T-helper 17 cell (primary cell): ENCODE results near the gene NR5A2. TPM values are rescaled to one million over a fixed set of nuclear protein-coding genes. Genes with fewer than 3 reads are reported as not detected.
A peak's percentile ranks its signal among the peaks of the same experiment; 100 is the strongest.

ENCODE experiments used
- ATAC-seq: fragments of 150-1000 bp; cut with Tn5 transposase; 2 replicates; pipeline ENCODE4 v1.10.0; 2021; ENCODE audit warnings: mild to moderate bottlenecking, moderate library complexity
- DNase-seq, 3 donors: peaks; one replicate each; pipeline versions ENCODE4 v3.0.0 to v3.0.0-alpha.2; 2020 to 2021
- H3K9me3 ChIP-seq: one replicate; pipeline ENCODE4 v1.7.0; 2013; ENCODE audit warnings: low read length, mild to moderate bottlenecking; ENCODE audit not compliant: control insufficient read depth, poor library complexity, severe bottlenecking
- H3K27ac Mint-ChIP-seq: one replicate; pipeline ENCODE4 v1.8.0; 2022; ENCODE audit warnings: mild to moderate bottlenecking, moderate library complexity, mixed read lengths
- H3K27me3 Mint-ChIP-seq: one replicate; pipeline ENCODE4 v1.8.0; 2022; ENCODE audit warnings: mixed read lengths
- H3K36me3 Mint-ChIP-seq: one replicate; pipeline ENCODE4 v1.8.0; 2022; ENCODE audit warnings: low read depth, mixed read lengths
- H3K4me1 Mint-ChIP-seq: one replicate; pipeline ENCODE4 v1.8.0; 2022; ENCODE audit warnings: mild to moderate bottlenecking, mixed read lengths
- H3K4me3 Mint-ChIP-seq: one replicate; pipeline ENCODE4 v1.8.0; 2022; ENCODE audit warnings: mild to moderate bottlenecking, moderate library complexity, mixed read lengths
- total RNA-seq, 4 donors: library from RNA in 2 of 4; stranded (reverse) in 2 of 4; gene quantifications; one replicate each; pipeline ENCODE4 v1.2.3 and lab custom pipeline; 2022 to 2026

Gene NR5A2
- total RNA-seq, 2 donors from 2014 or later, result not detected

DNA sequence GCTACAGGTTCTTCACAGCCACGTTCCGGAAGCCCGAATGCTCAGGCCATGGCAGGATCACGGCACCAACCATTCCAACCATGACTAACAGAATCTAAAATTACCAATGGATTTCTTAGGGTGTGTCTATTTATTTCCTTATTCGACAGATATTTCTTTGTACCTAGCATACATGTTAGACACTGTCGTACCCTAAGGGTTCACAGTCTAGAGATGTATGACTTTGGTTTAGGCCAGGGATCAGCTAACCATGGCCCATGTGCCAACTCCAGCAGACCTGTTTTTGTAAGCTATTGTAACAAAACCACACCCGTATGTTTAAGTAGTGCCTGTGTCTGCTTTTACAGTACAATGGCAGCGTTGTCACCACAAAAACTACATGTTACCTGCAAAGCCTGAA, 167.0 kb downstream of the NR5A2 start:
- ATAC-seq (no peak), DNase-seq (no peak)
- H3K4me1 Mint-ChIP-seq, result no peaks in the 10 kb centered on the region
- H3K27me3 Mint-ChIP-seq, result peaks cover 29% of the 10 kb centered on the region
- no peak overlapping the region for H3K4me3 Mint-ChIP-seq
- no peaks in the 10 kb centered on the region for H3K36me3 Mint-ChIP-seq
- H3K9me3 ChIP-seq, result no peaks in the 10 kb centered on the region
- no peak overlapping the region for H3K27ac Mint-ChIP-seq

DNA sequence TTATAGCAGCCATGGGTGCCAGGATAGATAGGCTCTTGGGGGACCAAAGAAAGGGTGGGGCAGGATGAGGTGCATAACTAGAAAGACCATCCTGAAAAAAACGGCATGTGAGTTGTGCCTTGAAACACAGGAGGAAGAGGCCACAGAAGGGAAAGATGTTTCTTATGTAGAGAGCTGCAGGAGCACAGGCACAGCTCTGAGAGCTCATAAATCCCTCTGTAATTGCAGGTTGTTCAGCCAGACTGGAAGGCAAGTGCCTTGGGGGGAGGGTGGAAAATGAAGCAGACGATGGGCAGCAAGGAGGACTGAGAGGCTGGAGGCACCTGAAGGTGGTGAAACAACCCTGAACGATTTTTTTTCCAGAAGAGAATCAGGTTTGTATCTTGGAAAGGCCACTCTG, 170.7 kb downstream of the NR5A2 start:
- ATAC-seq (no peak), DNase-seq (no peak)
- Mint-ChIP-seq H3K4me1 (no peaks in the 10 kb centered on the region), H3K27ac (no peak overlapping the region), H3K27me3 (peaks cover 37% of the 10 kb centered on the region), H3K36me3 (no peaks in the 10 kb centered on the region), H3K4me3 (no peak overlapping the region)
- no peaks in the 10 kb centered on the region for H3K9me3 ChIP-seq

DNA sequence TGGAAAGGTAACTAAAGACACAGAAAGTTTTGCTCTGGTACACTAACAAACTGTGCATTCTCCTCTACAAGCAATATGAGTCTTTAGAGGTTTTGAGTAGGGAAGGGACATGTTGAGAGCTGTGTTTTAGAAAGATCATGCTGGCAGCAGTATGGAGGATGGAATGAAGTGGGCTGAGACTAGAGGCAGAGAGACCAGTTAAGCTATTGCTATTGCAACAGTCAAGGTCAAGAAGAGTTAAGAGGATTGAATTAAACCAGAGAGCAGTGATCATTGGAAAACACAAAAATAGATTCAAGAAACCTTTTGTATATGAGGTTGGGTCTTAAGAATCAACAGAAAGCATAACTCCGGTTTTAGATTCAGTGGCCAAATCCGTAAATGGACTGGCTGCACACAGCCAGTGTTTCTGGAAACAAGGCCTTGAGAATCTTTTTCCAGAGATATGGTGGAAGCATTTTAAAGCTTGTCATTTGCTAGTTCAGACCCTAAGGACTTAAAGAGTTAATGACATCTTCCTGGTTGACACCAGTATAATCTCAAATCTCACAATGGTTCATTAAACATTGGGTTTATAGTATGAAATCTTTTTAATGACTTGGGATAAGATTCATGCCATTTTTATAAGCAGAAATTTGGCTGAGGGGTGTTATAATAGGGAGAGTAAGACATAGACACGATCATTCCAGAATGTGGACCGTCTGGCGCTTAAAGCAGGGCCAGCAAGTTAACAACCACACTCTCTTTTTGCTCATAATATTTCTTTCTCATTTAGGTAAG, 177.9 kb downstream of the NR5A2 start:
- Mint-ChIP-seq H3K36me3 (no peaks in the 10 kb centered on the region), H3K4me3 (no peak overlapping the region), H3K27ac (no peak overlapping the region), H3K4me1 (peaks cover 4% of the 10 kb centered on the region), H3K27me3 (peaks cover 3% of the 10 kb centered on the region)
- no peak for ATAC-seq
- H3K9me3 ChIP-seq, result no peaks in the 10 kb centered on the region
- DNase-seq, result no peak

DNA sequence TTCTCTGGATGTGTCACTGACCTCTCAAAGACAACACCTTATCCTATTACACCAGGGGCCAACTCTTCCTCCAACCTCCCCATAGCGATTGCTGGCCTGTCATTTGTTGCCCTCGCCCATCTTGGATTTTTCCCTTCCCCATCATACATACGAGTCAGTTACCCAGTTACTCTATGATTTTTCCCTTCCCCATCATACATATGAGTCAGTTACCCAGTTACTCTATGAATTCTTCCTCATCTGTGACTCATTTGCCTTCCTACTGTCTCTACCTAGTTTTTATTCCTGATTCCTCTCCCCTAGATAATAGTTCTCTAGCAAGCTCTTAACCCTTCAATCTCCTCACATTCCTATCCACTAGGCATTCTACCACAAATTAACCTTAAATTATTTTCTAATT, 178.8 kb downstream of the NR5A2 start:
- H3K9me3 ChIP-seq, result no peaks in the 10 kb centered on the region
- H3K27me3 Mint-ChIP-seq, result no peaks in the 10 kb centered on the region

DNA sequence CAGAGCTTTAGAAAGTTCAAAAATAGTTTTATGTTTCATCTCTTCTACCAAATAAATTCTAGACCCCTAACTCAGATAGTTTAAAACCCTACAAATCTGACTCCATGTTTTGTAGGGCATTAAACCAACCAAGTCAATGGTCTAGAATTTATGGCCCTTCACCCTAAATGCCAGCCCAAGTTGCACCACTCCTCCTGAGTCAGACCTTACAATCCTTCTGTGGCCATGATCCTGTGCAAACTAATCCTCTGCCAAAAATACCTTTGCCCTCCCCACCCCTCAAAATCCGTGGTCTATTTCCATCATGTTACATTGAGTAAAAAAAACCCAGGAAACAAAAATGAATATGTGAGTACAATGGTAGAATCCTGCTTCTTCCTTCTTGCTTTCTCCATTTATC, 179.3 kb downstream of the NR5A2 start:
- DNase-seq (no peak), ATAC-seq (no peak)
- H3K4me3 Mint-ChIP-seq, result no peak overlapping the region
- peaks cover 4% of the 10 kb centered on the region for H3K4me1 Mint-ChIP-seq
- no peaks in the 10 kb centered on the region for H3K36me3 Mint-ChIP-seq
- H3K27me3 Mint-ChIP-seq, result no peaks in the 10 kb centered on the region
- no peak overlapping the region for H3K27ac Mint-ChIP-seq
- no peaks in the 10 kb centered on the region for H3K9me3 ChIP-seq

More for the DNA sequence above, 178.8 kb downstream of the NR5A2 start:
- no peak for ATAC-seq
- H3K4me1 Mint-ChIP-seq, result peaks cover 4% of the 10 kb centered on the region
- no peaks in the 10 kb centered on the region for H3K36me3 Mint-ChIP-seq
- no peak for DNase-seq
- no peak overlapping the region for H3K4me3 Mint-ChIP-seq
- no peak overlapping the region for H3K27ac Mint-ChIP-seq

DNA sequence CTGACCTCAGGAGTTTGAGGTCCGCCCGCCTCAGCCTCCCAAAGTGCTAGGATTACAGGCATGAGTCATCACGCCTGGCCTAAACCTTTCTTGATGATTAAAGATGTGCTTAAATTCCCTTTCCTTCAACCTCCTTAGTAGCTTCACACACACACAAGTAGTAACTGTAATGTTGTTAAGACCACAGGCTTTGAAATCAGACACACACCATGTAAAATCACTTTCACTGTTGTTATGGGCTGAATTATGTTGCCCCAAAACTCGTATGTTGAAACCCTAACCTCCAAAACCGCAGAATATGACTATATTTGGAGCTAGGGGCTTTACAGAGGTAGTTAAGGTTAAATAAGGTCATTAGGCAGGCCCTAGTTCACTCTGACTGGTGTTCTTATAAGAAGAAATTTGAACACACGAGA, 180.2 kb downstream of the NR5A2 start:
- Mint-ChIP-seq H3K4me1 (peaks cover 4% of the 10 kb centered on the region), H3K27me3 (no peaks in the 10 kb centered on the region), H3K36me3 (peaks cover 3% of the 10 kb centered on the region), H3K4me3 (no peak overlapping the region), H3K27ac (no peak overlapping the region)
- DNase-seq (no peak), ATAC-seq (peak; percentile 87)
- H3K9me3 ChIP-seq, result no peaks in the 10 kb centered on the region

DNA sequence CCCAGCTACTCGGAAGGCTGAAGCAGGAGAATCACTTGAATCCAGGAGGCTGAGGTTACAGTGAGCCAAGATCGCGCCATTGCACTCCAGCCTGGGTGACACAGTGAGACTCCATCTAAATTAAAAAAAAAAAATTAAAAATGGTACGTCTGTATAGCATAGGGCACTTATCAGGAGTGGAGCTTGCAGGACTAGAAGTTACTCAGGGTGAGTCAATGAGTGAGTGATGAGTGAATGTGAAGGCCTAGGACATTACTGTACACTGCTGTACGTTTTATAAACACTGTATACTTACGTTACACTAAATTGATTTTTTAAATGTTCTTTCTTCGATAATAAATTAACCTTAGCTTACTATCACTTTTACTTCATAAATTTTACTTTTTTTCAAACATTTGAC, 183.6 kb downstream of the NR5A2 start:
- H3K4me3 Mint-ChIP-seq, result no peak overlapping the region
- DNase-seq (no peak), ATAC-seq (no peak)
- peaks cover 4% of the 10 kb centered on the region for H3K4me1 Mint-ChIP-seq
- H3K36me3 Mint-ChIP-seq, result peaks cover 3% of the 10 kb centered on the region
- H3K27ac Mint-ChIP-seq, result no peak overlapping the region
- H3K27me3 Mint-ChIP-seq, result no peaks in the 10 kb centered on the region
- no peaks in the 10 kb centered on the region for H3K9me3 ChIP-seq

DNA sequence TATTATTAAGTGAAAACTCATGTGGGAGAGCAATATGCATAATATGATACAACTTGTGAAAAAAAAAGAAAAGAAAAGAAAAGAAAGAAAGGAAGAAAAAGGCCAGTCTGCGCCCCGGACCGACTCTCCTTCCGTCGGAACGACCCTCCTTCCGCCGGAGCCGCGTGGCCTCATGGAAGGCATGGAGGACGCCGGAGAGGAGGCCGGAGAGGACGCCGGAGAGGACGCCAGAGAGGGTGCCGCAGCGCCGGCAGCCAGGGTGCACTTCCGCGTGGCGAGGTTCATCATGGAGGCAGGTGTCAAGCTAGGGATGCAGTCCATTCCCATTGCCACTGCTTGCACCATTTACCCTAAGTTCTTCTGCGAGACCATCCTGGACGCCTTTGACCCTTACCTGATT, 185.9 kb downstream of the NR5A2 start:
- H3K36me3 Mint-ChIP-seq, result peaks cover 3% of the 10 kb centered on the region
- no peak overlapping the region for H3K27ac Mint-ChIP-seq
- no peaks in the 10 kb centered on the region for H3K9me3 ChIP-seq
- no peaks in the 10 kb centered on the region for H3K27me3 Mint-ChIP-seq
- no peak overlapping the region for H3K4me3 Mint-ChIP-seq
- no peak for DNase-seq
- no peak for ATAC-seq
- peaks cover 3% of the 10 kb centered on the region for H3K4me1 Mint-ChIP-seq

DNA sequence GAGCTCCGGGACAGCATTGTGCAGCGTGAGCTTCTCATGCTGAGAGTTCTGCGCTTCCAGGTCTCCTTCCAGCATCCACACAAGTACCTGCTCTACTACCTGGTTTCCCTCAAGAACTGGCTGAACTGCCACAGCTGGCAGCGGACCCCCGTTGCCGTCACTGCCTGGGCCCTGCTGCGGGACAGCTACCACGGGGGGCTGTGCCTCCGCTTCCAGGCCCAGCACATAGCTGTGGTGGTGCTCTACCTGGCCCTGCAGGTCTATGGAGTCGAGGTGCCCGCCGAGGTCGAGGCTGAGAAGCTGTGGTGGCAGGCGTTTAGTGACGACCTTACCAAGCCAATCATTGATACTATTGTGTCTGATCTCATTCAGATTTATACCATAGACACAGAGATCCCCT, 186.4 kb downstream of the NR5A2 start:
- H3K9me3 ChIP-seq, result no peaks in the 10 kb centered on the region
- Mint-ChIP-seq H3K27ac (no peak overlapping the region), H3K4me1 (peaks cover 3% of the 10 kb centered on the region), H3K27me3 (peaks cover 4% of the 10 kb centered on the region), H3K36me3 (peaks cover 5% of the 10 kb centered on the region), H3K4me3 (no peak overlapping the region)
- ATAC-seq, result no peak
- DNase-seq, result no peak

DNA sequence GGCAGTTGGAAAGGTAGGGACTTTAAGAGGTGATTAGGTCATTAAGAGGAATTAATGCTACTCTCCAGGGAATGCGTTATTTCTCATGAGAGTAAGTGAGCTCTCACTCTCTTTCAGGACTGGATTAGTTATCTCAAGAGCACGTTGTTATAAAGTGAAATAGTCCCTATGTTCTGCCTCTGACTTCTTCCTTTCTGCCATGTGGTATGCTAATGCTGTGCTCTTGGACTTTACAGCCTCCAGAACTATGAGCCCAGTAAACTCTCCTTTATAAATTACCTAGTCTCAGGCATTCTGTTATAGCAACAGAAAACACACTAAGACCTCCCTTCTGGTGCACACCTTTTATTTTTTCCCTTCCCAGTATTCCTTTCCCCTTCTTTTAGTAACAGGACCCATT, 187.8 kb downstream of the NR5A2 start:
- peaks cover 5% of the 10 kb centered on the region for H3K36me3 Mint-ChIP-seq
- H3K27me3 Mint-ChIP-seq, result peaks cover 4% of the 10 kb centered on the region
- no peak overlapping the region for H3K4me3 Mint-ChIP-seq
- H3K27ac Mint-ChIP-seq, result no peak overlapping the region
- no peak for DNase-seq
- no peaks in the 10 kb centered on the region for H3K9me3 ChIP-seq
- ATAC-seq, result no peak
- H3K4me1 Mint-ChIP-seq, result peaks cover 5% of the 10 kb centered on the region

DNA sequence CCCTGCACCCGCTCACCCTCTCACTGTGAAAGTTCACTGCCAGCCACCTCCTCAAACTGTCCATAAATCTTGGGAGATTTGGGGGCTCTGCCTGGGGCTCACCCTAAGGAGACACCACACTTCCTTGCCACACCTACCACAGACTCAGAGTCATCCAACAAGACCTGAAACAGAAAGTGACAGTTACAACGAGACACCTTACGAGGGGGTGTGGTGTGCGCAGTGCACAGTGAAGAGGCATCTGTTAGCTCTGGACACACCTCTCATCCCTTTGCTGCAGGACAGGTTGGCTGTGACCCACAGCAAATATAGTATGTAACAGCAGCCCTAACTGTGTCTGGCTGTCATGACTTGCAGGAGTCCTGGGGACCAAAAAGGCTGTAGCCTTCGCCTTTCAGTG, 190.2 kb downstream of the NR5A2 start:
- Mint-ChIP-seq H3K27me3 (peaks cover 4% of the 10 kb centered on the region), H3K36me3 (peaks cover 2% of the 10 kb centered on the region), H3K27ac (no peak overlapping the region), H3K4me3 (no peak overlapping the region), H3K4me1 (peaks cover 5% of the 10 kb centered on the region)
- ATAC-seq (no peak), DNase-seq (no peak)
- no peaks in the 10 kb centered on the region for H3K9me3 ChIP-seq

DNA sequence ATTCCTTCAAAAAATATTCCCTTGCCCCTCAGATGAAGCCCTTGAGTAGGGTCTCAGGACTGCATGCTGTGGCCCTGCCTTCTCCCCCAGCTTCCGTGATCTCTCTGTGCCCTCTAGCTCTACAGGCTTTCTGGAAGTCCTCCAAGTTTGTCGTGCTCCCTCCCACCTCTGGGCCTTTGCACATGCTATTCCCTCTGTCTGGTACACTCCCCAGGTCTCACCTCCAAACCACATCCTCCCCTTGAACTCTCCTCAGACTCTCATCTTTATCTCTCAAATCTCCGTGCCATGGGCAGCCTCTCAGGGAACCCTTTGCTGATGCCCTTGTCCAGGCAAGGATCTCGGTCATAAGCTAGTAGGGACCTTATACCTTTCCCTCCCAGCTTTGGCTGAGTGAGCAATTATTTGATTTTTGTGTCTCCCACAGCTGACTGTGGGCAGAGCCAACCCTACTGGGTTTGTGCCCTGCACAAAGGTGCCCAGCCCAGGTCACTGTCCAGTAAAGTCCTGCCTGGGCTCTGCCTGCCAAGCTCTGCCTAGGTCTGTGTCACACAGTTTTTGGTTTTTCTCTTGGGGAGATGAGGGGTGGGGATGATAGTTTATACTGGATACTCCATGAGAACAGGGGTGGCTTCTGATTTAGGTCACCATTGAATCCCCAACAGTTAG, 194.2 kb downstream of the NR5A2 start:
- Mint-ChIP-seq H3K27ac (no peak overlapping the region), H3K4me3 (no peak overlapping the region), H3K36me3 (peaks cover 4% of the 10 kb centered on the region), H3K27me3 (peaks cover 4% of the 10 kb centered on the region), H3K4me1 (peaks cover 18% of the 10 kb centered on the region)
- DNase-seq (no peak), ATAC-seq (no peak)
- H3K9me3 ChIP-seq, result no peaks in the 10 kb centered on the region

DNA sequence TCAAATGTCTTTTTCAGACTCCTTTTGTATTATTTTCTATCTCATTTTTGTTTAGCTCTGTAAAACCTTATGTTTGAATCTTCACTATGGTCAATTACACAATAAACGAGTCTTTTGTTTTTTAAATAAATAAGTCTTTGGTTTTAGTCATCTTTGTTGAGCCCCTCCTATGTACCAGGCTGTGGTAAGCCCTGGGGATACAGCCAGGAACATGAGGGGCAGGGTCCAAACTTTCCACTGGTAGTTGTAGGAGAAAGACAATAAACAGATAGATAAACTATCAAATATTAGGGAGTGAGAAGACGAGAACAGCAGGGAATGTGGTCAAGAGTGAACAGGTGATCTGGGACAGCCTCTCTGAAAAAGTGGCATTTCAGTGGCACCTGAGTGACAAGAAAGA, 195.7 kb downstream of the NR5A2 start:
- Mint-ChIP-seq H3K36me3 (peaks cover 4% of the 10 kb centered on the region), H3K4me1 (peaks cover 22% of the 10 kb centered on the region), H3K27me3 (peaks cover 4% of the 10 kb centered on the region), H3K4me3 (no peak overlapping the region), H3K27ac (no peak overlapping the region)
- DNase-seq (no peak), ATAC-seq (no peak)
- H3K9me3 ChIP-seq, result no peaks in the 10 kb centered on the region

DNA sequence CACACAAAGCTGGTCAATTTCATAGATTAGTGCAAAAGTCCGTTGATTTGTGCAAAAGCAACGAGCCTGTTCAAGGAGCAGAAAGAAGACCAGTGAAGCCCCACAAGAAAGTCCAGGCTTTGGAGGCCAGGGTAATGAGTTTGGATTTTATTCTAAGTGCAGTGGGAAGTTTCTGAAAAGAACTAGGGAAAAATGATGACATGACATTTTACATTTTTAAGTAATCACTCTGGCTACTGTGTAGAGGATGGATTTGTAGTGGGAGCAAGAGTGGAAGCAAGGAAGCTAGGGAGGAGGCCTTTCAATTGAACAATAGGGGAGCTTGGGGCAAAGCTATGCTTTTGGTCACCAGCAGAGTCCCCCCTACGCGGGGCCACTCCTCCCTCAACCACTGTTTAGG, 196.1 kb downstream of the NR5A2 start:
- H3K36me3 Mint-ChIP-seq, result peaks cover 4% of the 10 kb centered on the region
- H3K4me1 Mint-ChIP-seq, result peaks cover 23% of the 10 kb centered on the region
- no peak overlapping the region for H3K27ac Mint-ChIP-seq
- peaks cover 3% of the 10 kb centered on the region for H3K27me3 Mint-ChIP-seq
- ATAC-seq (no peak), DNase-seq (no peak)
- no peak overlapping the region for H3K4me3 Mint-ChIP-seq
- no peaks in the 10 kb centered on the region for H3K9me3 ChIP-seq
